Measurements from ENCODE around the gene GPR108.

DNA sequence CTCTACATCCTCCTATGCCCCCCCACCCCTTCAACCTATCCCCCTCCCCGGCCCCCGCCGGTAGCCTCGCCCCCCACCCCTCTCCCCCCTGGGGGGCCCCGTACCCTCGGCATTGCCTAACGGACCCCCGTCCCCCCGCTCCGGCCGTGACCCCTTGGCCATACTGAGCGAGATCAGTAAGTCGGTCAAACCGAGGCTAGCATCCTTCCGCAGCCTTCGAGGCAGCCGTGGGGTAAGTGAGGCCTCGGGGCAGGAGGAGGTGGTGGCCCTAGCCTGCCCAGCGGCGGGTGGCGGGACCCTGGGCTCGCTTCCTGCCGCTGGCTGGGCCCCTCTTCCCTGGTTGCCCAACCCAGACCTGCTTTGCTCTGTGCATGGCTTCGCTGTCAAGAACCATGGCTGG, 8.6 kb upstream of the GPR108 start:
- TF ChIP-seq, protein P1, sequence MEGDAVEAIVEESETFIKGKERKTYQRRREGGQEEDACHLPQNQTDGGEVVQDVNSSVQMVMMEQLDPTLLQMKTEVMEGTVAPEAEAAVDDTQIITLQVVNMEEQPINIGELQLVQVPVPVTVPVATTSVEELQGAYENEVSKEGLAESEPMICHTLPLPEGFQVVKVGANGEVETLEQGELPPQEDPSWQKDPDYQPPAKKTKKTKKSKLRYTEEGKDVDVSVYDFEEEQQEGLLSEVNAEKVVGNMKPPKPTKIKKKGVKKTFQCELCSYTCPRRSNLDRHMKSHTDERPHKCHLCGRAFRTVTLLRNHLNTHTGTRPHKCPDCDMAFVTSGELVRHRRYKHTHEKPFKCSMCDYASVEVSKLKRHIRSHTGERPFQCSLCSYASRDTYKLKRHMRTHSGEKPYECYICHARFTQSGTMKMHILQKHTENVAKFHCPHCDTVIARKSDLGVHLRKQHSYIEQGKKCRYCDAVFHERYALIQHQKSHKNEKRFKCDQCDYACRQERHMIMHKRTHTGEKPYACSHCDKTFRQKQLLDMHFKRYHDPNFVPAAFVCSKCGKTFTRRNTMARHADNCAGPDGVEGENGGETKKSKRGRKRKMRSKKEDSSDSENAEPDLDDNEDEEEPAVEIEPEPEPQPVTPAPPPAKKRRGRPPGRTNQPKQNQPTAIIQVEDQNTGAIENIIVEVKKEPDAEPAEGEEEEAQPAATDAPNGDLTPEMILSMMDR (conservative IDR thresholded peaks at IDR 0.05; ENCODE audit: low read length), result no peak
- no peak for TF ChIP-seq EZH2phosphoT487 (IDR thresholded peaks at IDR 0.05; ENCODE audit: borderline replicate concordance, low read depth, low read length)
